ENCODE data around the gene EFHD2. TPM values are rescaled to one million over a fixed set of nuclear protein-coding genes. Genes with fewer than 3 reads are reported as not detected.
"Not testable (repeated sequence)": the region's sequence is repeated elsewhere in the genome, so short reads cannot be mapped to it uniquely, and the experiment has no call there.

The EFHD2 gene
- total RNA-seq, 2 donors from 2014 or later: 56.7 to 78.6 TPM

- peaks cover 77% of the 10 kb centered on the region for H3K4me1 ChIP-seq
- no peak overlapping the region for H3K4me3 ChIP-seq
These were observed 17.6 kb downstream of the EFHD2 start for GRCh38 chr1:15427280-15427666.

GRCh38 chr1:15428252-15428651 lies 18.6 kb downstream of the EFHD2 start:
- 86 to 89% methylated on average over 9 to 11 of the region's 11 CpGs for WGBS, 2 donors
- Histone ChIP-seq H3K27ac (peak overlapping the region in 3 of 4 donors; percentile 21 to 92 (median 27)), H3K4me1 (peaks cover 77% of the 10 kb centered on the region)
- not testable (repeated sequence) for ATAC-seq; H3K4me3 ChIP-seq; H3K9me3 ChIP-seq; H3K36me3 ChIP-seq (replicated peaks in 1 of 2; ENCODE audit: insufficient read depth in 1 of 2, low read depth in 2 of 2); H3K27me3 ChIP-seq
- intact Hi-C loops (cut with DNase I): loop anchor here (5.0 kb wide), 1 partner anchor 106 kb away; no protein-coding TSS in a partner anchor
- peak in 1 of 4 donors; percentile 7 for DNase-seq

More at GRCh38 chr1:15427280-15427666, 17.6 kb downstream of the EFHD2 start:
- TF ChIP-seq, protein P1, sequence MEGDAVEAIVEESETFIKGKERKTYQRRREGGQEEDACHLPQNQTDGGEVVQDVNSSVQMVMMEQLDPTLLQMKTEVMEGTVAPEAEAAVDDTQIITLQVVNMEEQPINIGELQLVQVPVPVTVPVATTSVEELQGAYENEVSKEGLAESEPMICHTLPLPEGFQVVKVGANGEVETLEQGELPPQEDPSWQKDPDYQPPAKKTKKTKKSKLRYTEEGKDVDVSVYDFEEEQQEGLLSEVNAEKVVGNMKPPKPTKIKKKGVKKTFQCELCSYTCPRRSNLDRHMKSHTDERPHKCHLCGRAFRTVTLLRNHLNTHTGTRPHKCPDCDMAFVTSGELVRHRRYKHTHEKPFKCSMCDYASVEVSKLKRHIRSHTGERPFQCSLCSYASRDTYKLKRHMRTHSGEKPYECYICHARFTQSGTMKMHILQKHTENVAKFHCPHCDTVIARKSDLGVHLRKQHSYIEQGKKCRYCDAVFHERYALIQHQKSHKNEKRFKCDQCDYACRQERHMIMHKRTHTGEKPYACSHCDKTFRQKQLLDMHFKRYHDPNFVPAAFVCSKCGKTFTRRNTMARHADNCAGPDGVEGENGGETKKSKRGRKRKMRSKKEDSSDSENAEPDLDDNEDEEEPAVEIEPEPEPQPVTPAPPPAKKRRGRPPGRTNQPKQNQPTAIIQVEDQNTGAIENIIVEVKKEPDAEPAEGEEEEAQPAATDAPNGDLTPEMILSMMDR (IDR thresholded peaks at IDR 0.05): no peak
- TF ChIP-seq POLR2A (IDR thresholded peaks at IDR 0.05): no peak
- 69 to 94% methylated on average over 2 to 5 of the region's 6 CpGs for WGBS, 2 donors
- DNase-seq (peak in 2 of 4 donors; percentile 5 to 13), ATAC-seq (no peak)
- intact Hi-C loops (cut with DNase I): loop anchor here (5.0 kb wide), 1 partner anchor 105 kb away; no protein-coding TSS in a partner anchor
- Histone ChIP-seq H3K36me3 (replicated peaks in 1 of 2; ENCODE audit: insufficient read depth in 1 of 2, low read depth in 2 of 2) (no peaks in the 10 kb centered on the region), H3K9me3 (no peaks in the 10 kb centered on the region), H3K27me3 (no peaks in the 10 kb centered on the region), H3K27ac (peak overlapping the region in 3 of 4 donors; percentile 20 to 92 (median 34))

DNA sequence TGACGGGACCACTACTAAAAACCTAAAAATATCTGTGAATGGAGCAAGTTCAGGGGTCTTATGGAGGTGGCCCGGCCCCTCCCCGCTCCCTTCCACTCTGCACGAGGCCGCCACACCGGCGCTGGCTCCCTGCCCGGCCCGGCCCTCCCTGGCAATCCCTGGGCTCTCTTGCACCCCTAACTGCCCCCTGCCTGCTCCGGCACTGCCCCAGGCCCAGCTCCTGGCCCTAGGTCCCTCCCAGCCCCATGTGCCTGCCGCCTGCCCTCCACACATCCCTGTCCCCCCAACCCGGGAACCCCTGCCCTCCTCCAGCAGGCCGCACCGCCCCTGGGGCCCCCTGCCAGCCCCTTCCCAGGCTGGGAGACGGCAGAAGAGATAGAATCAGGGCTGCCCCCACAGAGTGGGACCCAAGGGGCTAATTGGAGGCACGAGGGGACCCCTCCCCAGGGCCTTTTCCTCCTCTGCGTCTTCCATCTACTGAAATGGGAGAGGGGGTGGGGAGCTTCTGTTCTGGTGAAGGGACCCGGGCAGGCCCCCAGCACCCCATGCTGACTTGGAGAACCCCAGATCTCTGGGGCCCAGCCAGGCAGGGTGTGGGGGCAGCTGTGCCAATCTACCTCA lies 19.2 kb downstream of the EFHD2 start:
- no peak for TF ChIP-seq POLR2A (IDR thresholded peaks at IDR 0.05)
- TF ChIP-seq, protein P1 (IDR thresholded peaks at IDR 0.05): no peak
- peaks cover 75% of the 10 kb centered on the region for H3K4me1 ChIP-seq
- no peak for ATAC-seq
- WGBS, 2 donors: 77 to 91% methylated on average over 13 to 14 of the region's 18 CpGs
- intact Hi-C loops (cut with DNase I): loop anchor here (5.0 kb wide), 1 partner anchor 107 kb away; no protein-coding TSS in a partner anchor
- peak in 1 of 4 donors; percentile 15 for DNase-seq
- peak overlapping the region; percentile 89 to 96 (median 92) for H3K27ac ChIP-seq
- no peaks in the 10 kb centered on the region for H3K36me3 ChIP-seq (replicated peaks in 1 of 2; ENCODE audit: insufficient read depth in 1 of 2, low read depth in 2 of 2)
- H3K27me3 ChIP-seq: no peaks in the 10 kb centered on the region
- no peaks in the 10 kb centered on the region for H3K9me3 ChIP-seq
- no peak overlapping the region for H3K4me3 ChIP-seq

- ATAC-seq: no peak
- Histone ChIP-seq H3K9me3 (no peaks in the 10 kb centered on the region), H3K36me3 (replicated peaks in 1 of 2; ENCODE audit: insufficient read depth in 1 of 2, low read depth in 2 of 2) (no peaks in the 10 kb centered on the region), H3K27me3 (no peaks in the 10 kb centered on the region), H3K4me3 (no peak overlapping the region), H3K27ac (peak overlapping the region; percentile 89 to 96 (median 92)), H3K4me1 (peaks cover 75% of the 10 kb centered on the region)
- peak in 3 of 4 donors; percentile 57 to 77 (median 72) for DNase-seq
- TF ChIP-seq POLR2A (IDR thresholded peaks at IDR 0.05): peak in 1 of 3 donors; percentile 20
- TF ChIP-seq, protein P1 (IDR thresholded peaks at IDR 0.05): no peak
- WGBS, 2 donors: 55 to 58% methylated on average over 14 to 18 of the region's 19 CpGs
- intact Hi-C loops (cut with DNase I): loop anchor here (5.0 kb wide), 1 partner anchor 107 kb away; no protein-coding TSS in a partner anchor
These were observed 20.0 kb downstream of the EFHD2 start for GRCh38 chr1:15429701-15430149.

DNA sequence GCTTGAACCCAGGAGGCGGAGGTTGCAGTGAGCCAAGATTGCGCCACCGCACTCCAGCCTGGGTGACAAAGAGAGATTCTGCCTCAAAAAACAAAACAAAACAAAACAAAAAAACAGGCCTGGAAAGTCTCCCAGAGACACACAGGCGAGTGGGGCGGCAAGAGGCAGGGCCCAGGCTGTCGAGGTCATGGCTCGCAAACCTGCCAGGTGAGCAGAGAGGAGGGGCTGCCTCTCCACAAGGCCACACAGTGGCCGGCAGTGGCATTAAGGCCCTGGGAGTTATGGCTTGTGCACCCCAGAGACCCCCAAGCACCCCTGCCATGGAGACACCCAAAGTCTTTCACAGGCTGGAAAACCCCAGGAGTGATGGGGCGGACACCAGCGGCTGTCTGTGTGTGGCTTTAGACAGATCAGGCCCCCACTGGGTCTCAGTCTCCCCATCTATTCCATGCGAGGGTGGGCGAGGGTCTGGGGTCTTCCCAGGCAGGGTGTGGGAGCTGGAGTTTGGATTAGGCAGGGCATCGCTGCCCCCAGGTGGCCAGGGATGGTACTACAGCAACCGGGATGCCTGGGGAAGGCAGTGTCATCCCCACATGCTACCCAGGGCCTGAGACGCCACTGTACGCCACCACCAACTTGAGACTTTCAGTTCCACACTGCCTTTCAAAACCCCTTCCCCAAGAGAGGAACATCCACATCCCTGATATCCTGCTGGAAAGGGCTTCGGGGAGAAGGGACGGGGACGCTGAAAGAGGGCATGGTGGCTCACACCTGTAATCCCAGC lies 21.3 kb downstream of the EFHD2 start:
- ATAC-seq: peak; percentile 63
- DNase-seq: peak; percentile 83 to 89 (median 86)
- H3K36me3 ChIP-seq (replicated peaks in 1 of 2; ENCODE audit: insufficient read depth in 1 of 2, low read depth in 2 of 2): no peaks in the 10 kb centered on the region
- no peaks in the 10 kb centered on the region for H3K27me3 ChIP-seq
- H3K27ac ChIP-seq: peak overlapping the region; percentile 89 to 96 (median 92)
- 33 to 41% methylated on average over 19 of the region's 19 CpGs for WGBS, 2 donors
- no peaks in the 10 kb centered on the region for H3K9me3 ChIP-seq
- intact Hi-C loops (cut with DNase I): no loop called here
- H3K4me1 ChIP-seq: peaks cover 75% of the 10 kb centered on the region
- H3K4me3 ChIP-seq: no peak overlapping the region
- TF ChIP-seq, protein P1 (IDR thresholded peaks at IDR 0.05): peak; percentile 88 to 98 (median 93)
- no peak for TF ChIP-seq POLR2A (IDR thresholded peaks at IDR 0.05)

All from body of pancreas (tissue), 4 donors.